HG03095 (cell line): ENCODE results near the gene FOXI3.

Experiments
- ATAC-seq: cut with Tn5 transposase; IDR thresholded peaks from one replicate; pipeline ENCODE4 v1.9.1; 2021; ENCODE audit warnings: moderate library complexity; ENCODE audit not compliant: unreplicated experiment

The FOXI3 gene

GRCh38 chr2:88452565-88452905 is at the start of gene FOXI3:
TSS of gene FOXI3 (minus strand) at chr2:88452693. CDS start at chr2:88452535, 158 bp downstream.
- ATAC-seq = no peak

DNA sequence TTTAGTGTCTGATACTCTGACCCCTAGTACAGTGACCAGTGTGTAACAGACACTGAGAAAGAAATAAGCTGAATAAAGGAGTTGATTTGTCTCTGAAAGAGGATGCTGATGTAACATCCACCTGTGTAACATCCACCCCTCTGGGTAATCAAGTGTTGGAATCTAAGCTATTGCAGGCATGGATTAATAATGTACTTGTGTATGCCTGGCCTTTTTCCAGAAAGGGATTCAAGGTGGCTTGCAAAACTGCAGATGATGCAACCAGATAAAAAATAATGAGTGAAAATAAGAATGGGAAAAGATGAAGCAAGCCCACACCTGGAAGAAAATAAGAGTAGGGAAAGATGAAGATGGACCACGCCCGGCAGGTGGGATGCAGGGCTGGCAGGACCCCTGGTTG is 48.2 kb upstream of the FOXI3 start:
- no peak for ATAC-seq

- ATAC-seq = no peak
These were observed 46.7 kb upstream of the FOXI3 start for GRCh38 chr2:88499204-88499603.

- no peak for ATAC-seq
These were observed 41.0 kb upstream of the FOXI3 start for GRCh38 chr2:88493481-88493880.

DNA sequence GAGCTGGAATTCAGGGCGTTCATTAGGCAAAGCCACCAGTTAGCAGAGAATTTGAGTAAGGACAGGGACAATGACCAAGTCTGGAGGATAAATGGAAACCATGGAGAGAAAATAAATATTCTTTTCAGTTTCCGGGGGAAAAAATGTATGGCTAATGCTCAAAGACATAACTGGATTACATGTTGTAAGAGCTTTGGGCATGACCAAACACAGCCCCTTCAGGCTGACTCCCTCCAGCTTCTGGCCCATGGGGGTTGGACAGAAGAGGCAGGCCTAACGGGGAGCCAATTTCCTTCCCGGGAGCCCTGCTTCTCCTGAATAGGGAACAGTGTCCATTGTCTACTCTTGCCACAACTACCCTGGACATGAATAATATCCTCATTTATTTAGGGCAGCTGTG is 39.5 kb upstream of the FOXI3 start:
- no peak for ATAC-seq

- no peak for ATAC-seq
These were observed 36.7 kb upstream of the FOXI3 start for GRCh38 chr2:88489181-88489580.

DNA sequence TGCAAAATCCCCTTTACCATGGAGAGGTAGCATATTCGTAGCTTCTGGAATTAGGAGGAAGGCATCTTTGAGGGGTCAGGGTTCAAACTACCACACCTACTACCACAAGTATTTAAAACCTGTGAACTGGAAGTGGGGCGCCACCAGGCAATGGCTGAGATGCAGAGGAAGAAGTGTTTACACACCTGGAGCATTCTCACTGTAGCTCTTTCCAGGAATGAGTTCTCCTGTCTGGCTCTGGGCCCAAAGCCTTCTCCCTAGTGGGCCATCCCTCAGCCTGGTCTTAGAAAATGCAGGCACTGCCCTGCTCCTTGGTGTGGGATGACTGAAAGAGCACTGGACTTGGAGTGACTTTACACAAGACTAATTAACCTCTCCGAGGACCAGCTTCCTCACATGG is 30.7 kb upstream of the FOXI3 start:
- ATAC-seq = no peak

GRCh38 chr2:88481691-88482336 is 29.3 kb upstream of the FOXI3 start:
- ATAC-seq = no peak

DNA sequence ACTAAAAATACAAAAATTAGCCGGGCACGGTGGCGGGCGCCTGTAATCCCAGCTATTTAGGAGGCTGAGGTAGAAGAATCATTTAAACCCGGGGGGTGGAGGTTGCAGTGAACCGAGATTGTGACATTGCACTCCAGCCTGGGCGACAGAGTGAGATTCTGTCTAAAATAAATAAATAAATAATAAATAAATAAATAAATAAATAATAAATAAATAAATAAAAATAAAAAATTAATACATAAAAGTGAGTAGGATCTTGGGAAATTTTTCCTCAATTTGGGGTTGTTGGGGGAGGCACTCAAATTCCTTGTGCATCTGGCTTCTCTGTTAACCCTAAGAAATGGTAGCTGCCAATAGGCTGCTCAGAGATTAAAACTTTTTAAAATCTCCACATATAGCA is 20.3 kb upstream of the FOXI3 start:
- no peak for ATAC-seq

GRCh38 chr2:88471083-88471942 is 18.8 kb upstream of the FOXI3 start:
- no peak for ATAC-seq

- no peak for ATAC-seq
These were observed 17.0 kb upstream of the FOXI3 start for GRCh38 chr2:88469202-88470114.

GRCh38 chr2:88464153-88464552 is 11.7 kb upstream of the FOXI3 start:
- no peak for ATAC-seq

DNA sequence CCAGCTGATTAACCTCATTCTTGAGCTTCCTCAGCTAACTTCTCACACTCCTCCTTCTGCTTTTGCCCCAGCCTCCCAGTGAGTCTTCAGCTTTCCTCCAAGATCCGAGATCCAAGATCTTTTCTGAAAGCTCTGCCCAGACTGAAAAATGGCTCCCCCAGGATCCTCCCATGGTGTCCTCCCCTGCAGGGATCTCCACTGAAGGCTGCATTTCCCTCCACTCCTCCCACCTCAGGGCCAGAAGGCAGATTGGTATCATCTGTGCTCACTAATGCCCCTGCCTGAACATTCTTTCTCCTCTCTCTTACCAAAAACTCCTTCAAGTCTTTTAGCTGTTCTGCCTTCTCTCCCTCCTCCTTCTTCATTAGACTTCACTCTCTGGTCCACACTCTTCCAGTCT is 6.1 kb upstream of the FOXI3 start:
- ATAC-seq = no peak

DNA sequence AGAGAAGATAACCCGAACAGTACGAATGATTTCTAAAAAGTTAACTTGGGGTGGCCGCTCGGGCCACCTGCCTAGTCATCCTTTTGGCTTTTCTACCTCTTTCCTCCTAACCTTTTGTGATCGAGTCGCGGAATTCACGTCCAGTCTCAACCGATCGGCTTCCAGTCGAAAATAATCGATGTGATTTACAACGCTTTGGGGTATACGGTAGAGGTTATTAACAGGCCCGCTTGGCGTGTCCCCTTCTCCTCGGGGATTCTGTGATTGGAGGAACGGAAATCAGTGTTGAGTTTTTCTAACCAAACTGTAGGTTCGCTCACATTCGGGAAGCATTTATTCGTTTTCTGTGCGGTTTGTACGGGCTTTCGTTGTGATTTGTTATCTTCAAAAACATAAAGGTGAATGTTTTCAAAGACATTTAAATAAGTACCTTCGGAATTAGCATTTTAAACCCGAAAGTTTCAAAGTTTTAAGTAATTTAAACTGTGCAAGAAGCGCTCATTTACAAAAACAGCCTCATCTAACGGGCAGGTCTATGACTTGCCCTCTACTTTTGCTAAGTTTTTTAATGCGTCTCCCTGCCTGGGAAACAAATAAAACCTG is 588 bp upstream of the FOXI3 start:
- ATAC-seq = no peak

- ATAC-seq = no peak
These were observed 505 bp downstream of the FOXI3 start for GRCh38 chr2:88451811-88452564.

DNA sequence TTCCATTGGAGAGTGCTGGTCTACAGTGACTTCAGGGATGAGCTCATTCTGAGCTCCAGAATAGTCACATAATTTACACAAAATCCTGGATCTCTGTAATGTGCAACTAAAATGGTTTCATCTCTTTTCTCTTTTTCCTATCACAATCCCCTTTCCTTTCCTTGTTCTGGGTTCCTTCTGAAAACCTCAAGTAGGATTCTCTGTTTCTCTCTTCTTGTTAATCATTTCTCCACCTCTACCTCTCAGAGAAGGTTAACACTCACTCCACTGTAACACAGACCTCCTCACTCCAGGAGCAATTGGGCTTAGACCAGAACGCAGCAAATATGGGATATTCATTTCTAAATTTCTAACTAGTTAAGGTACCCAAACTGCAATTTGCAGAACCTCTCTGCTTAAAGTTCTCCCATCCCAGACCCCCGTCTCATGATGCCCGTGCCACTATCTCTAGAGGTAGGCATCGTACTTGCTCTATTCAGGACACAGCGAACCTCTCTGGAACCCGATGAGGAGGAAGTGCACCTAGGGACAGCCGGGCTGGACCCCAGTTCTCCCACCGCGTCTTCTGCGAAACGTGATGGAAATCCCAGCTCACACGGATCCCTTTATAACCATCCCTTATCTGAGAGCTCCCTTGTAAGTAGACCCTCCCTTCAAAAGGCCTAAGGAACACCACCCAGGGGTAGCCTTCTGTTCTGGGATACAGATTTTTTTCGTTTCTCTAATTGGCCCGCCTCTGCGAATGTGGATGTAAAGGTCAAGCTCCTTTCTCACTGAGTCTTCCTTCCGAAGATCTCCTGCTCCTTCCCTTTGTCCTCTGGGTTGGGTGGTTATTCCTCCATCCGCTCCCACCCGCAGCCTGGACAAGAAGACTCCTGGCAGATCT is 1.3 kb downstream of the FOXI3 start:
- no peak for ATAC-seq

- no peak for ATAC-seq
These were observed 2.3 kb downstream of the FOXI3 start for GRCh38 chr2:88450186-88450585.

DNA sequence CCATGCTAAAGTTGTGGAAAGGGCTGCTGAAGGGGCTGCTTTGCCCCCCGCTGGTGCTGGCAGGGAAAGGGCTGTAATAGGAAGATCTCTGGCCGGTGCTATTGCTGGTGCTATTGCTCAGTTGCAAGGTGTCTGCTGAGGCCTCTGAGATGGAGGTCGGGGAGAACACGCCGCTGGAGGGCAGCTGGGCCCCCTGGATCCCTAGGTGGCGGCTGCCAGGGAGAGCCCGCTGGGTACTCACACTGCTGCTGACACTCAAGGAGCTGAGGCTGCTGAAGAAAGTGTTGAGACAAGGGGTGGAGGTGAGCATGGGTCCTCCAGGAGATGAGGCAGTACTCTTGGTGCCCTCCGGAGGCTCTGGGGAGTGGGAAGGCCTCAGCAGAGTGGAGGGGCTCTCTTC is 4.2 kb downstream of the FOXI3 start:
- ATAC-seq = no peak

DNA sequence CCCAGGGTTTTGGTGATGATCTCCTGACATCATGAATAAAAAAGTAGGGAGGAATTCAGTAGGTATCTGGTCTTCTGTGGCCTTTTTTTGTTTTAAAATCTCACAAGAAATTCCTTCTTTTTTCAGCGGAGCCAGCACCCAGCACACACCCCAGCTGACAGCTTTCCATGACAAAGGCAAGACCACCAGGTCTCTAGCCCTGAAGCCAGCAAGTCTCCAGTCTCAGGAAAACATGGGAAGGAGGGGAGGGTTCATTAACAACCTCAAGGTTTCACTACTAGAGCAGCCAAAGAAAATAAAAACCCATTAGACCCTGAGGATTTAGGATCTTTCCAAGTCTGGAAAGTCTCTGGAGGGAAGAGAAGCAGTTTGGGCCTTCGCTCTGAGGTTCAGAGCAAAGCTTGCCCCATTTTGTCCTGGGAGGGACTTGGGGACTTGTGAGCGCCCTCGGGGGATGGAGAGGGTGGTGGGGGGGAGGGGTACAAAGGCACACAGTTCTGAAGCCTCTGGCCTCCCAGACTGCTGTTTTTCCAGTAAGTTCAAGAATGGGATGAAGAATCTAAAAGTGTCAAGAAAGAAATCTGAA is 9.0 kb downstream of the FOXI3 start:
- no peak for ATAC-seq
